Gastrocnemius medialis (tissue), 4 donors: Measurements from ENCODE around the gene PCDH12.

Source experiments
- POLR2A ChIP-seq, 2 donors: fragments of 450-650 bp; IDR thresholded peaks; one replicate each; pipeline ENCODE4 v1.6.1; 2017; ENCODE audit warnings: antibody characterized with exemption in 2 of 2, mild to moderate bottlenecking in 2 of 2, moderate library complexity in 2 of 2
- TF ChIP-seq, protein P1 (sequence below), 5 experiments: fragments of 450-650 bp in 3 of 5; fragments of 200-600 bp in 2 of 5; sonication (generic) in 2 of 5; IDR thresholded peaks in 4 of 5; conservative IDR thresholded peaks in 1 of 5; 1 replicate in 4 of 5; 2 replicates in 1 of 5; pipeline ENCODE4 v1.5.1; 2016 to 2019; ENCODE audit warnings: antibody characterized with exemption in 5 of 5, mild to moderate bottlenecking in 3 of 5, moderate library complexity in 3 of 5

GRCh38 chr5:141919218-141920119 lies 38.5 kb downstream of the PCDH12 start:
- TF ChIP-seq, protein P1, sequence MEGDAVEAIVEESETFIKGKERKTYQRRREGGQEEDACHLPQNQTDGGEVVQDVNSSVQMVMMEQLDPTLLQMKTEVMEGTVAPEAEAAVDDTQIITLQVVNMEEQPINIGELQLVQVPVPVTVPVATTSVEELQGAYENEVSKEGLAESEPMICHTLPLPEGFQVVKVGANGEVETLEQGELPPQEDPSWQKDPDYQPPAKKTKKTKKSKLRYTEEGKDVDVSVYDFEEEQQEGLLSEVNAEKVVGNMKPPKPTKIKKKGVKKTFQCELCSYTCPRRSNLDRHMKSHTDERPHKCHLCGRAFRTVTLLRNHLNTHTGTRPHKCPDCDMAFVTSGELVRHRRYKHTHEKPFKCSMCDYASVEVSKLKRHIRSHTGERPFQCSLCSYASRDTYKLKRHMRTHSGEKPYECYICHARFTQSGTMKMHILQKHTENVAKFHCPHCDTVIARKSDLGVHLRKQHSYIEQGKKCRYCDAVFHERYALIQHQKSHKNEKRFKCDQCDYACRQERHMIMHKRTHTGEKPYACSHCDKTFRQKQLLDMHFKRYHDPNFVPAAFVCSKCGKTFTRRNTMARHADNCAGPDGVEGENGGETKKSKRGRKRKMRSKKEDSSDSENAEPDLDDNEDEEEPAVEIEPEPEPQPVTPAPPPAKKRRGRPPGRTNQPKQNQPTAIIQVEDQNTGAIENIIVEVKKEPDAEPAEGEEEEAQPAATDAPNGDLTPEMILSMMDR (IDR thresholded peaks at IDR 0.05 in 4 of 5, conservative IDR thresholded peaks at IDR 0.05 in 1 of 5), result no peak
- TF ChIP-seq POLR2A (IDR thresholded peaks at IDR 0.05), result no peak
